ENCODE results near the gene DBP.

DNA sequence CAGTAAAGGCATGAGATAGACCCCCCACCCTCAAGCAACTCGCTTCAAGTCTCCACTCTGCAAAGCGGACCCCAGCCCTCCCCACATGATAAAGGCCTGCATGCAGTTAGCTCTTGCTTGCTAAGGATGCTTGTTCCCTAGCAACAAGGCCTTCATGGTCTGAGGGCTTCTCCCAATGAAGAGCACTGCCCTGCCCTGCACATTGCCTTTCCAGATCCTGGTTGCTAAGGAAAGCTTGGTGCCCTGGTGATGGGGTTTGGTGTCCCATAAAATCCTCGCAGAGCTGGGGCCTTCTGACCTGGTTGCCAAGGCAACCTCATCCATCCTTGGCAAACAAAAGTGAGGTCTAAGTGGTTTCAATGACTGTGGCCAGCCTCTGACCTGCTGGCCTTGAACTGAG is 6.0 kb downstream of the DBP start:
- TF ChIP-seq, protein P1, sequence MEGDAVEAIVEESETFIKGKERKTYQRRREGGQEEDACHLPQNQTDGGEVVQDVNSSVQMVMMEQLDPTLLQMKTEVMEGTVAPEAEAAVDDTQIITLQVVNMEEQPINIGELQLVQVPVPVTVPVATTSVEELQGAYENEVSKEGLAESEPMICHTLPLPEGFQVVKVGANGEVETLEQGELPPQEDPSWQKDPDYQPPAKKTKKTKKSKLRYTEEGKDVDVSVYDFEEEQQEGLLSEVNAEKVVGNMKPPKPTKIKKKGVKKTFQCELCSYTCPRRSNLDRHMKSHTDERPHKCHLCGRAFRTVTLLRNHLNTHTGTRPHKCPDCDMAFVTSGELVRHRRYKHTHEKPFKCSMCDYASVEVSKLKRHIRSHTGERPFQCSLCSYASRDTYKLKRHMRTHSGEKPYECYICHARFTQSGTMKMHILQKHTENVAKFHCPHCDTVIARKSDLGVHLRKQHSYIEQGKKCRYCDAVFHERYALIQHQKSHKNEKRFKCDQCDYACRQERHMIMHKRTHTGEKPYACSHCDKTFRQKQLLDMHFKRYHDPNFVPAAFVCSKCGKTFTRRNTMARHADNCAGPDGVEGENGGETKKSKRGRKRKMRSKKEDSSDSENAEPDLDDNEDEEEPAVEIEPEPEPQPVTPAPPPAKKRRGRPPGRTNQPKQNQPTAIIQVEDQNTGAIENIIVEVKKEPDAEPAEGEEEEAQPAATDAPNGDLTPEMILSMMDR (IDR thresholded peaks at IDR 0.05) = no peak
- TF ChIP-seq POLR2A (IDR thresholded peaks at IDR 0.05) = no peak
